ENCODE data around the gene CDK13. TPM values are rescaled to one million over a fixed set of nuclear protein-coding genes. Genes with fewer than 3 reads are reported as not detected.
"Not testable (repeated sequence)": the region's sequence is repeated elsewhere in the genome, so short reads cannot be mapped to it uniquely, and the experiment has no call there.

Gene CDK13
- polyA plus RNA-seq (2013, experiment 1 of 2): 29.2 TPM
- 27.5 TPM for polyA plus RNA-seq (2013, experiment 2 of 2)

- WGBS: under 1% methylated on average over 59 of the region's 59 CpGs
Observed at GRCh38 chr7:39949971-39950472, at the start of gene CDK13. Gene CDK13, plus strand, starts transcription at chr7:39950256. Its CDS starts 386 bp downstream, at chr7:39950642.

GRCh38 chr7:39904077-39904486, 46.0 kb upstream of the CDK13 start:
- 98% methylated on average over 2 of the region's 2 CpGs for WGBS
- no peak overlapping the region for H3K9ac ChIP-seq (ENCODE audit: low read depth, low read length)
- H3K27me3 ChIP-seq (ENCODE audit: insufficient read depth, low read length): no peaks in the 10 kb centered on the region
- no peaks in the 10 kb centered on the region for H3K36me3 ChIP-seq (ENCODE audit: insufficient read depth, low read length)
- H3K4me1 ChIP-seq (ENCODE audit: insufficient read depth, low read length): no peaks in the 10 kb centered on the region
- H3K9me3 ChIP-seq (ENCODE audit: insufficient read depth, low read depth, low read length): no peaks in the 10 kb centered on the region
- no peak overlapping the region for H3K4me3 ChIP-seq (ENCODE audit: low read length)
- no peak overlapping the region for H3K27ac ChIP-seq (ENCODE audit: low read depth, low read length)

More at GRCh38 chr7:39949971-39950472, at the start of gene CDK13:
- peaks cover 17% of the 10 kb centered on the region for H3K4me1 ChIP-seq (ENCODE audit: insufficient read depth, low read length)
- H3K4me3 ChIP-seq (ENCODE audit: low read length): peak within 1 kb of the TSS; percentile 75
- H3K9me3 ChIP-seq (ENCODE audit: insufficient read depth, low read depth, low read length): no peaks in the 10 kb centered on the region
- 0 out of 2 replicates have a peak, but pooled peaks cover 3% of the 10 kb centered on the region for H3K36me3 ChIP-seq (ENCODE audit: insufficient read depth, low read length)
- H3K27me3 ChIP-seq (ENCODE audit: insufficient read depth, low read length): no peaks in the 10 kb centered on the region
- H3K9ac ChIP-seq (ENCODE audit: low read depth, low read length): peak within 1 kb of the TSS; percentile 90
- H3K27ac ChIP-seq (ENCODE audit: low read depth, low read length): peak within 1 kb of the TSS; percentile 94

GRCh38 chr7:39908141-39908540, 41.9 kb upstream of the CDK13 start:
- H3K36me3 ChIP-seq (ENCODE audit: insufficient read depth, low read length): no peaks in the 10 kb centered on the region
- no peak overlapping the region for H3K9ac ChIP-seq (ENCODE audit: low read depth, low read length)
- no peaks in the 10 kb centered on the region for H3K4me1 ChIP-seq (ENCODE audit: insufficient read depth, low read length)
- no peaks in the 10 kb centered on the region for H3K9me3 ChIP-seq (ENCODE audit: insufficient read depth, low read depth, low read length)
- H3K27ac ChIP-seq (ENCODE audit: low read depth, low read length): no peak overlapping the region
- no peaks in the 10 kb centered on the region for H3K27me3 ChIP-seq (ENCODE audit: insufficient read depth, low read length)
- H3K4me3 ChIP-seq (ENCODE audit: low read length): no peak overlapping the region
- WGBS: 98% methylated on average over 4 of the region's 4 CpGs

- Histone ChIP-seq H3K9ac (ENCODE audit: low read depth, low read length) (no peak overlapping the region), H3K27me3 (ENCODE audit: insufficient read depth, low read length) (no peaks in the 10 kb centered on the region), H3K36me3 (ENCODE audit: insufficient read depth, low read length) (no peaks in the 10 kb centered on the region), H3K27ac (ENCODE audit: low read depth, low read length) (no peak overlapping the region), H3K9me3 (ENCODE audit: insufficient read depth, low read depth, low read length) (no peaks in the 10 kb centered on the region), H3K4me3 (ENCODE audit: low read length) (no peak overlapping the region), H3K4me1 (ENCODE audit: insufficient read depth, low read length) (no peaks in the 10 kb centered on the region)
- 86% methylated on average over 4 of the region's 4 CpGs for WGBS
Observed at GRCh38 chr7:39908973-39909372, 41.1 kb upstream of the CDK13 start.

- 100% methylated on average over 1 of the region's 1 CpG for WGBS
- H3K4me3 ChIP-seq (ENCODE audit: low read length): no peak overlapping the region
- H3K27me3 ChIP-seq (ENCODE audit: insufficient read depth, low read length): no peaks in the 10 kb centered on the region
Observed at GRCh38 chr7:39909526-39909925, 40.5 kb upstream of the CDK13 start.

DNA sequence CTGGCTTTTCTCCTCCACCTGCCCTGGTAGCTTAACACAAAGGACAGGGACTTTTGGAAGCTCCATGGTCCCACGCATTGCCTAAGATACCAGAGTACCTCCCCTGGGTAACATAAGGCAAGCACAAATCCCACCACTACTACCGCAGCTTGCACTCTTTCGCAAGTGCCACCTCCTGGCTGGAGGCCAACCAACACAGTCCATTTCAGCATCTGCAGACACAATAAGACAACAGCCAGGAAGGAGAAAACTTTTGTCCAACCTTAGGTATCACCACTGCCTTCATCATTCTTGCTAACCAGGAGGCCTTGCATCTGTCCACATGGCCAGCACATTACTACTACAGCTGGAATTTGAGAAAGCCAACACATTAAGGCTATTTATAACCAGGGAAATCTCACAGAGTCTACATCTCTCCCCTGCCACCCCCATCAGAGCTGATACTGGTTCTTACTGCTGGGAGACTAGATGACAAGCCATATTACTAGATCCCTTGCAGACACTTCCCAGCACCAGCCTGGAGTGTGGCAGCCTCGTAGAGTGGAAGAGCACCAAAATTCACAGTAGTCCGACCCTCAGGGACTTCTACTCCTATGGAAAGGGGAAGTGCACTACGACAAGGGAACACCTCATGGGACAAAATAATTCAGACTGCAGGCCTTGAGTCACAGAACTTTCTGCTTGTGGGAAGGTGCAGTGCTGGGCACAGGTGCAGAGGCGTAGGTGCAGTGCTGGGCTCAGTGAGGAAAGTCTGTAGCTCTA, 39.8 kb upstream of the CDK13 start:
- no peaks in the 10 kb centered on the region for H3K9me3 ChIP-seq (ENCODE audit: insufficient read depth, low read depth, low read length)
- no peak overlapping the region for H3K4me3 ChIP-seq (ENCODE audit: low read length)
- no peaks in the 10 kb centered on the region for H3K4me1 ChIP-seq (ENCODE audit: insufficient read depth, low read length)
- 95% methylated on average over 7 of the region's 7 CpGs for WGBS
- no peaks in the 10 kb centered on the region for H3K27me3 ChIP-seq (ENCODE audit: insufficient read depth, low read length)
- no peak overlapping the region for H3K27ac ChIP-seq (ENCODE audit: low read depth, low read length)
- no peaks in the 10 kb centered on the region for H3K36me3 ChIP-seq (ENCODE audit: insufficient read depth, low read length)
- no peak overlapping the region for H3K9ac ChIP-seq (ENCODE audit: low read depth, low read length)

More at GRCh38 chr7:39909526-39909925, 40.5 kb upstream of the CDK13 start:
- Histone ChIP-seq H3K9ac (ENCODE audit: low read depth, low read length) (no peak overlapping the region), H3K36me3 (ENCODE audit: insufficient read depth, low read length) (no peaks in the 10 kb centered on the region), H3K4me1 (ENCODE audit: insufficient read depth, low read length) (no peaks in the 10 kb centered on the region), H3K27ac (ENCODE audit: low read depth, low read length) (no peak overlapping the region), H3K9me3 (ENCODE audit: insufficient read depth, low read depth, low read length) (no peaks in the 10 kb centered on the region)

DNA sequence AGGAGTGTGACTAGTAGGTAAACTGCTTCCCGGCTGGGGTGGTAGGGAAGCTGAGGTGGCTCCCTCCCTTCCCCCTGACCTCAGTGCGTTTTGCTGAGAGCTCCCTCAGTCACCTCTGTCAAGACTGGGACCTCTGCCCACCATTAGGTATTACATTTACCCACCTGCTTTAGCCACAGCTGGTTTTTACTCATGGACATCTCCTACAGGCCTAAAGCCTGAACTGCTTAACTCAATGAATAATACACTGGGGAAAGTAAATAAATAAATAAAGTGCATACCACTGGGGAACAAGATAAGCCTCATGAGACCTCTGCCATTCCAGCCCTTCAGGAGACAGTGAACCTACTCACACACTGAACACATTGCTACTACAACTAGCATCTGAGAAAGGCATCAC, 38.9 kb upstream of the CDK13 start:
- Histone ChIP-seq H3K9ac (ENCODE audit: low read depth, low read length) (no peak overlapping the region), H3K36me3 (ENCODE audit: insufficient read depth, low read length) (no peaks in the 10 kb centered on the region), H3K27me3 (ENCODE audit: insufficient read depth, low read length) (no peaks in the 10 kb centered on the region), H3K4me1 (ENCODE audit: insufficient read depth, low read length) (no peaks in the 10 kb centered on the region), H3K4me3 (ENCODE audit: low read length) (no peak overlapping the region), H3K27ac (ENCODE audit: low read depth, low read length) (no peak overlapping the region), H3K9me3 (ENCODE audit: insufficient read depth, low read depth, low read length) (no peaks in the 10 kb centered on the region)
- WGBS: 73% methylated on average over 2 of the region's 2 CpGs

GRCh38 chr7:39915847-39916246, 34.2 kb upstream of the CDK13 start:
- not testable (repeated sequence) for H3K27me3 ChIP-seq (ENCODE audit: insufficient read depth, low read length); H3K9me3 ChIP-seq (ENCODE audit: insufficient read depth, low read depth, low read length); H3K9ac ChIP-seq (ENCODE audit: low read depth, low read length); H3K4me3 ChIP-seq (ENCODE audit: low read length); H3K4me1 ChIP-seq (ENCODE audit: insufficient read depth, low read length); H3K36me3 ChIP-seq (ENCODE audit: insufficient read depth, low read length); H3K27ac ChIP-seq (ENCODE audit: low read depth, low read length)
- WGBS: 90% methylated on average over 7 of the region's 8 CpGs

- no peaks in the 10 kb centered on the region for H3K27me3 ChIP-seq (ENCODE audit: insufficient read depth, low read length)
- no peaks in the 10 kb centered on the region for H3K36me3 ChIP-seq (ENCODE audit: insufficient read depth, low read length)
- H3K9ac ChIP-seq (ENCODE audit: low read depth, low read length): no peak overlapping the region
- WGBS: 98% methylated on average over 2 of the region's 2 CpGs
- no peak overlapping the region for H3K27ac ChIP-seq (ENCODE audit: low read depth, low read length)
- H3K4me1 ChIP-seq (ENCODE audit: insufficient read depth, low read length): peaks cover 10% of the 10 kb centered on the region; the same call in 1 of the 2 replicates
- no peak overlapping the region for H3K4me3 ChIP-seq (ENCODE audit: low read length)
- H3K9me3 ChIP-seq (ENCODE audit: insufficient read depth, low read depth, low read length): no peaks in the 10 kb centered on the region
Observed at GRCh38 chr7:39919646-39920045, 30.4 kb upstream of the CDK13 start.

DNA sequence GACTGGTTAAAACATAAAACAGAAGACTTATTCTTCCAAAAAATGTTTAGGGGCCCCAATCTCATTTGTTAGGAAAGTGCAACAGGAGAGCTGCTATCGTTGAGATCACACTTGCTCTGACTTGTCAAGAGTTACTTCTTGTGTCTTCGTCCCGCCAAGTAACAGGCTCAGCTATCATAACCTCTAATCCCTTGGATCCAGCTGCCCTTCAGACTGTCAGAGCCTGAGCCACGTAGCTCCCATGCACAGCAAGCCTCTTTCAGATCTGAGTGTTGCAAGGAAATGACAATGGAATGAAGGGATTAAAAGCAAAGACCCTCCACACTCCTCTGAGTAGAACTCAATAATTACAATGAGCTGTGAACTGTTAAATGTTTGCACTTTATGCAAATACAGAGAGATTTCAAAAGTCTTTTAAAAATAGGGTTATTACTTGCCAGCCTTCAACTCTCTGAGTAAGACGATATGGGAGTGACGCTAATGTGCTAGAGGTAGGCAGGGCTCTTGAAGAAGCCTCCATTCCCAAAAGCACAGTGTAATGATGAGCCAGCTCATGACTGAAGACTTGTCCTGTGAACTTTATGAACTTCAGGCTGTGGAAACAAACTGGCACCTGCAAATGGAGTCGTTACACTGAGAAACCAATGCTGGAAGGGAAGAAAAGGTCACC, 28.4 kb upstream of the CDK13 start:
- no peak overlapping the region for H3K4me3 ChIP-seq (ENCODE audit: low read length)
- H3K4me1 ChIP-seq (ENCODE audit: insufficient read depth, low read length): peaks cover 10% of the 10 kb centered on the region; the same call in 1 of the 2 replicates
- H3K9me3 ChIP-seq (ENCODE audit: insufficient read depth, low read depth, low read length): no peaks in the 10 kb centered on the region
- 69% methylated on average over 7 of the region's 7 CpGs for WGBS
- H3K27ac ChIP-seq (ENCODE audit: low read depth, low read length): no peak overlapping the region
- H3K27me3 ChIP-seq (ENCODE audit: insufficient read depth, low read length): no peaks in the 10 kb centered on the region
- H3K9ac ChIP-seq (ENCODE audit: low read depth, low read length): no peak overlapping the region
- H3K36me3 ChIP-seq (ENCODE audit: insufficient read depth, low read length): no peaks in the 10 kb centered on the region

- Histone ChIP-seq H3K27me3 (ENCODE audit: insufficient read depth, low read length) (no peaks in the 10 kb centered on the region), H3K27ac (ENCODE audit: low read depth, low read length) (no peak overlapping the region), H3K9me3 (ENCODE audit: insufficient read depth, low read depth, low read length) (no peaks in the 10 kb centered on the region), H3K9ac (ENCODE audit: low read depth, low read length) (no peak overlapping the region), H3K36me3 (ENCODE audit: insufficient read depth, low read length) (no peaks in the 10 kb centered on the region), H3K4me1 (ENCODE audit: insufficient read depth, low read length) (peaks cover 10% of the 10 kb centered on the region; the same call in 1 of the 2 replicates), H3K4me3 (ENCODE audit: low read length) (no peak overlapping the region)
- WGBS: 91% methylated on average over 3 of the region's 3 CpGs
Observed at GRCh38 chr7:39922580-39922979, 27.5 kb upstream of the CDK13 start.

Measured in HUES64 (cell line).